HCT116 (cell line): ENCODE data around the gene RASGRF2. TPM values are rescaled to one million over a fixed set of nuclear protein-coding genes. Genes with fewer than 3 reads are reported as not detected.
"Not testable (repeated sequence)": the region's sequence is repeated elsewhere in the genome, so short reads cannot be mapped to it uniquely, and the experiment has no call there.

Experiments used
- ATAC-seq: fragments of 200-7000 bp; cut with Tn5 transposase; 2 replicates; pipeline ENCODE4 v1.9.1; 2020; ENCODE audit warnings: mild to moderate bottlenecking, moderate library complexity
- BruUV-seq: library from RNA; stranded (reverse); fragments of 400-500 nt; replicated peaks from 2 replicates; lab custom pipeline; 2021; lab: Mats Ljungman, UMichigan
- CTCF ChIA-PET: fragments of 300-600 bp; sonication (Branson Sonifier 250); formaldehyde crosslinking; loops from one replicate; lab custom pipeline; 2021; ENCODE audit warnings: antibody characterized with exemption; lab: Charles Lee
- POLR2A ChIA-PET: fragments of 300-600, 350-600 bp; sonication (Branson Sonifier 250); formaldehyde crosslinking; loops from one replicate; lab custom pipeline; 2021; ENCODE audit warnings: antibody characterized with exemption; lab: Charles Lee
- RAD21 ChIA-PET, 2 experiments: fragments of 300-600 bp; sonication (Branson Sonifier 250); formaldehyde crosslinking; loops; one replicate each; lab custom pipeline; 2023; ENCODE audit warnings: low total read pairs in 2 of 2; ENCODE audit not compliant: uncharacterized antibody in 2 of 2, unreplicated experiment in 2 of 2, low non-redundant PET in 1 of 2; lab: Charles Lee
- DNase-seq: peaks from one replicate; pipeline ENCODE4 v3.0.0-alpha.2; 2010; ENCODE audit warnings: low read depth, low spot score
- H2AFZ ChIP-seq: fragments of 200-600 bp; shearing (Covaris generic), sonication (generic); 2 replicates; pipeline ENCODE4 v1.6.1; 2017; ENCODE audit warnings: low read depth, mixed run types, mixed read lengths, antibody characterized with exemption, low read length; ENCODE audit not compliant: poor library complexity, severe bottlenecking
- H3K27ac ChIP-seq: 2 replicates; pipeline ENCODE4 v1.5.1; 2012; ENCODE audit warnings: low read depth, low read length
- H3K27me3 ChIP-seq: fragments of 200-600 bp; sonication (generic); 2 replicates; pipeline ENCODE4 v1.6.1; 2016; ENCODE audit warnings: mixed run types, low read length, mixed read lengths; ENCODE audit not compliant: insufficient read depth
- H3K36me3 ChIP-seq, 2 experiments: fragments of 200-500 bp in 1 of 2; fragments of 200-600 bp in 1 of 2; sonication (Bioruptor generic) in 1 of 2; sonication (generic) in 1 of 2; 2 replicates each; pipeline versions ENCODE4 v1.5.1 to v1.6.1; 2014 to 2016; ENCODE audit warnings: low read length in 2 of 2, inconsistent platforms in 1 of 2, mixed read lengths in 1 of 2, mixed run types in 1 of 2; ENCODE audit not compliant: insufficient read depth in 2 of 2, control insufficient read depth in 1 of 2
- H3K4me1 ChIP-seq, 2 experiments: fragments of 200-600 bp in 1 of 2; sonication (generic) in 1 of 2; 2 replicates each; pipeline versions ENCODE4 v1.5.1 to v1.6.1; 2012 to 2017; ENCODE audit warnings: low read length in 2 of 2, inconsistent platforms in 1 of 2, mild to moderate bottlenecking in 1 of 2, mixed read lengths in 1 of 2, mixed run types in 1 of 2, moderate library complexity in 1 of 2; ENCODE audit not compliant: insufficient read depth in 2 of 2, control insufficient read depth in 1 of 2
- H3K4me2 ChIP-seq: fragments of 200-600 bp; sonication (generic); 2 replicates; pipeline ENCODE4 v1.6.1; 2017; ENCODE audit warnings: mixed run types, low read length, mixed read lengths
- H3K4me3 ChIP-seq, 2 experiments: fragments of 200-600 bp in 1 of 2; sonication (generic) in 1 of 2; replicated peaks in 1 of 2; 2 replicates each; pipeline ENCODE4 v1.5.1; 2011 to 2016; ENCODE audit warnings: low read length in 2 of 2, control low read depth in 1 of 2, low read depth in 1 of 2, mild to moderate bottlenecking in 1 of 2, mixed read lengths in 1 of 2, mixed run types in 1 of 2
- H3K79me2 ChIP-seq: fragments of 200-600 bp; sonication (generic); 2 replicates; pipeline ENCODE4 v1.6.1; 2017; ENCODE audit warnings: mild to moderate bottlenecking, mixed run types, low read length, moderate library complexity, mixed read lengths; ENCODE audit not compliant: insufficient read depth
- H3K9ac ChIP-seq: fragments of 200-600 bp; sonication (generic); 2 replicates; pipeline ENCODE4 v1.6.1; 2016; ENCODE audit warnings: low read length, mixed read lengths
- H3K9me2 ChIP-seq: fragments of 200-600 bp; sonication (generic), shearing (Covaris generic); 2 replicates; pipeline ENCODE4 v1.6.1; 2017; ENCODE audit warnings: mixed run types, mild to moderate bottlenecking, moderate library complexity; ENCODE audit not compliant: insufficient read depth
- H3K9me3 ChIP-seq, 2 experiments: fragments of 200-500 bp in 1 of 2; fragments of 200-600 bp in 1 of 2; sonication (Bioruptor generic) in 1 of 2; sonication (generic) in 1 of 2; 2 replicates each; pipeline ENCODE4 v1.6.1; 2014 to 2017; ENCODE audit warnings: low read length in 2 of 2, mixed read lengths in 2 of 2, inconsistent platforms in 1 of 2, low read depth in 1 of 2, mild to moderate bottlenecking in 1 of 2, mixed run types in 1 of 2, moderate library complexity in 1 of 2; ENCODE audit not compliant: control insufficient read depth in 1 of 2, insufficient read depth in 1 of 2
- H4K20me1 ChIP-seq: fragments of 200-600 bp; sonication (generic), shearing (Covaris generic); 2 replicates; pipeline ENCODE4 v1.6.1; 2017; ENCODE audit warnings: mixed run types, mild to moderate bottlenecking, moderate library complexity; ENCODE audit not compliant: insufficient read depth
- ATF3 ChIP-seq: IDR thresholded peaks from 2 replicates; pipeline ENCODE4 v1.6.1; 2012
- CEBPB ChIP-seq: IDR thresholded peaks from 2 replicates; pipeline ENCODE4 v1.6.1; 2012; ENCODE audit warnings: low read depth
- JUND ChIP-seq: IDR thresholded peaks from 2 replicates; pipeline ENCODE4 v1.6.1; 2012
- MAX ChIP-seq: IDR thresholded peaks from 2 replicates; pipeline ENCODE4 v1.6.1; 2012
- POLR2A ChIP-seq: IDR thresholded peaks from 2 replicates; pipeline ENCODE4 v1.7.0; 2011; ENCODE audit warnings: borderline replicate concordance; ENCODE audit not compliant: insufficient read depth, insufficient read length; ENCODE audit errors: extremely low read depth
- RAD21 ChIP-seq: IDR thresholded peaks from 2 replicates; pipeline ENCODE4 v1.6.1; 2012; ENCODE audit warnings: low read depth, mild to moderate bottlenecking
- SIN3A ChIP-seq: IDR thresholded peaks from 2 replicates; pipeline ENCODE4 v1.6.1; 2012; ENCODE audit warnings: low read depth
- SRF ChIP-seq: IDR thresholded peaks from 2 replicates; pipeline ENCODE4 v1.6.1; 2012; ENCODE audit warnings: low read depth
- TCF7L2 ChIP-seq: IDR thresholded peaks from 2 replicates; pipeline ENCODE4 v1.7.0; 2011; ENCODE audit warnings: borderline replicate concordance, inconsistent platforms; ENCODE audit not compliant: insufficient read depth, insufficient read length; ENCODE audit errors: extremely low read depth
- YY1 ChIP-seq: IDR thresholded peaks from 2 replicates; pipeline ENCODE4 v1.6.1; 2011; ENCODE audit warnings: low read length, low read depth, moderate library complexity, mild to moderate bottlenecking; ENCODE audit not compliant: insufficient replicate concordance; ENCODE audit errors: extremely low read depth
- intact Hi-C: fragments of 100-400 bp; cut with micrococcal nuclease; formaldehyde crosslinking; loops from 2 replicates; pipeline ENCODE4 v1.10.0; 2022
- total RNA-seq: library from RNA; stranded (reverse); gene quantifications from one replicate; pipeline ENCODE4 v1.2.1, GENCODE V29; 2021; ENCODE audit not compliant: unreplicated experiment
- TF ChIP-seq, protein P1 (sequence below): IDR thresholded peaks from 2 replicates; pipeline ENCODE4 v1.6.1; 2012; ENCODE audit warnings: low read depth
- TF ChIP-seq, protein P2 (sequence below), 3 experiments: fragments of 200-600 bp in 1 of 3; sonication (generic) in 1 of 3; IDR thresholded peaks in 2 of 3; conservative IDR thresholded peaks in 1 of 3; 2 replicates each; pipeline ENCODE4 v1.5.1; 2012 to 2017; ENCODE audit warnings: low read depth in 2 of 3, low read length in 2 of 3, antibody characterized with exemption in 1 of 3, borderline replicate concordance in 1 of 3, control low read depth in 1 of 3, mild to moderate bottlenecking in 1 of 3, mixed read lengths in 1 of 3, mixed run types in 1 of 3, moderate library complexity in 1 of 3; ENCODE audit not compliant: insufficient read depth in 1 of 3

RASGRF2 gene
- total RNA-seq, 1 experiment from 2014 or later = 0.05 TPM

GRCh38 chr5:81256766-81257165 lies 296.6 kb downstream of the RASGRF2 start:
- intact Hi-C loops = no loop called here
- BruUV-seq = no TSS peak
- H3K9me2 ChIP-seq = no peaks in the 10 kb centered on the region
- TF ChIP-seq CEBPB (no peak), ATF3 (no peak), RAD21 (no peak), SRF (no peak), YY1 (no peak), POLR2A (no peak), TCF7L2 (no peak), SIN3A (no peak), JUND (no peak), MAX (no peak)
- TF ChIP-seq, protein P1, sequence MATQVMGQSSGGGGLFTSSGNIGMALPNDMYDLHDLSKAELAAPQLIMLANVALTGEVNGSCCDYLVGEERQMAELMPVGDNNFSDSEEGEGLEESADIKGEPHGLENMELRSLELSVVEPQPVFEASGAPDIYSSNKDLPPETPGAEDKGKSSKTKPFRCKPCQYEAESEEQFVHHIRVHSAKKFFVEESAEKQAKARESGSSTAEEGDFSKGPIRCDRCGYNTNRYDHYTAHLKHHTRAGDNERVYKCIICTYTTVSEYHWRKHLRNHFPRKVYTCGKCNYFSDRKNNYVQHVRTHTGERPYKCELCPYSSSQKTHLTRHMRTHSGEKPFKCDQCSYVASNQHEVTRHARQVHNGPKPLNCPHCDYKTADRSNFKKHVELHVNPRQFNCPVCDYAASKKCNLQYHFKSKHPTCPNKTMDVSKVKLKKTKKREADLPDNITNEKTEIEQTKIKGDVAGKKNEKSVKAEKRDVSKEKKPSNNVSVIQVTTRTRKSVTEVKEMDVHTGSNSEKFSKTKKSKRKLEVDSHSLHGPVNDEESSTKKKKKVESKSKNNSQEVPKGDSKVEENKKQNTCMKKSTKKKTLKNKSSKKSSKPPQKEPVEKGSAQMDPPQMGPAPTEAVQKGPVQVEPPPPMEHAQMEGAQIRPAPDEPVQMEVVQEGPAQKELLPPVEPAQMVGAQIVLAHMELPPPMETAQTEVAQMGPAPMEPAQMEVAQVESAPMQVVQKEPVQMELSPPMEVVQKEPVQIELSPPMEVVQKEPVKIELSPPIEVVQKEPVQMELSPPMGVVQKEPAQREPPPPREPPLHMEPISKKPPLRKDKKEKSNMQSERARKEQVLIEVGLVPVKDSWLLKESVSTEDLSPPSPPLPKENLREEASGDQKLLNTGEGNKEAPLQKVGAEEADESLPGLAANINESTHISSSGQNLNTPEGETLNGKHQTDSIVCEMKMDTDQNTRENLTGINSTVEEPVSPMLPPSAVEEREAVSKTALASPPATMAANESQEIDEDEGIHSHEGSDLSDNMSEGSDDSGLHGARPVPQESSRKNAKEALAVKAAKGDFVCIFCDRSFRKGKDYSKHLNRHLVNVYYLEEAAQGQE = no peak
- TF ChIP-seq, protein P2, sequence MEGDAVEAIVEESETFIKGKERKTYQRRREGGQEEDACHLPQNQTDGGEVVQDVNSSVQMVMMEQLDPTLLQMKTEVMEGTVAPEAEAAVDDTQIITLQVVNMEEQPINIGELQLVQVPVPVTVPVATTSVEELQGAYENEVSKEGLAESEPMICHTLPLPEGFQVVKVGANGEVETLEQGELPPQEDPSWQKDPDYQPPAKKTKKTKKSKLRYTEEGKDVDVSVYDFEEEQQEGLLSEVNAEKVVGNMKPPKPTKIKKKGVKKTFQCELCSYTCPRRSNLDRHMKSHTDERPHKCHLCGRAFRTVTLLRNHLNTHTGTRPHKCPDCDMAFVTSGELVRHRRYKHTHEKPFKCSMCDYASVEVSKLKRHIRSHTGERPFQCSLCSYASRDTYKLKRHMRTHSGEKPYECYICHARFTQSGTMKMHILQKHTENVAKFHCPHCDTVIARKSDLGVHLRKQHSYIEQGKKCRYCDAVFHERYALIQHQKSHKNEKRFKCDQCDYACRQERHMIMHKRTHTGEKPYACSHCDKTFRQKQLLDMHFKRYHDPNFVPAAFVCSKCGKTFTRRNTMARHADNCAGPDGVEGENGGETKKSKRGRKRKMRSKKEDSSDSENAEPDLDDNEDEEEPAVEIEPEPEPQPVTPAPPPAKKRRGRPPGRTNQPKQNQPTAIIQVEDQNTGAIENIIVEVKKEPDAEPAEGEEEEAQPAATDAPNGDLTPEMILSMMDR (IDR thresholded peaks at IDR 0.05 in 2 of 3, conservative IDR thresholded peaks at IDR 0.05 in 1 of 3; ENCODE audit: borderline replicate concordance in 1 of 3, insufficient read depth in 1 of 3, low read depth in 2 of 3, low read length in 2 of 3) = no peak
- TF ChIP-seq, all 23 proteins: peak for 0
- Histone ChIP-seq H3K9me3 (no peaks in the 10 kb centered on the region), H3K27ac (no peak overlapping the region), H3K4me1 (peaks cover 6 to 11% of the 10 kb centered on the region in 2 experiments), H3K4me3 (no peak overlapping the region), H2AFZ (no peak overlapping the region), H3K79me2 (peaks cover 5% of the 10 kb centered on the region; the same call in 1 of the 2 replicates), H3K4me2 (no peak overlapping the region), H3K27me3 (no peaks in the 10 kb centered on the region), H3K36me3 (no peaks in the 10 kb centered on the region), H4K20me1 (no peaks in the 10 kb centered on the region), H3K9ac (no peak overlapping the region)
- RAD21 ChIA-PET = no interaction called here
- ATAC-seq (no peak), DNase-seq (no peak)
- CTCF ChIA-PET = no interaction called here
- POLR2A ChIA-PET = no interaction called here

- H3K4me2 ChIP-seq, H3K9ac ChIP-seq, BruUV-seq, H3K27ac ChIP-seq, ATAC-seq, H3K4me3 ChIP-seq, CTCF ChIA-PET, H3K4me1 ChIP-seq, intact Hi-C loops, POLR2A ChIA-PET, H3K9me2 ChIP-seq, H4K20me1 ChIP-seq, H3K36me3 ChIP-seq, RAD21 ChIA-PET, H3K9me3 ChIP-seq, DNase-seq, H3K27me3 ChIP-seq, H2AFZ ChIP-seq: not testable (repeated sequence)
- H3K79me2 ChIP-seq = peaks cover 15% of the 10 kb centered on the region
Observed at GRCh38 chr5:81262796-81263195, 302.6 kb downstream of the RASGRF2 start.
